MM.1S (cell line): Measurements from ENCODE around the gene ATOSA.

Experiments
- CTCF ChIP-seq: fragments of 300-600 bp; sonication (generic); IDR thresholded peaks from 2 replicates; pipeline ENCODE4 v1.5.1; 2016; ENCODE audit warnings: antibody characterized with exemption, low read length, mixed read lengths
- EZH2 ChIP-seq: fragments of 300-600 bp; sonication (generic); optimal IDR thresholded peaks from 2 replicates; pipeline ENCODE3; 2017; ENCODE audit warnings: low read depth, mild to moderate bottlenecking, antibody characterized with exemption, low read length, mixed read lengths

GRCh38 chr15:52727815-52728214, 48.6 kb upstream of the ATOSA start:
- TF ChIP-seq CTCF (no peak), EZH2 (no peak)
